SU-DHL-6 (cell line): ENCODE measurements around the gene JPT1.
A peak's percentile ranks its signal among the peaks of the same experiment; 100 is the strongest.

Experiments used
- H2AFZ ChIP-seq: fragments of 200-600 bp; sonication (generic); 2 replicates; pipeline ENCODE4 v1.6.1; 2014; ENCODE audit warnings: low read depth, mild to moderate bottlenecking, moderate library complexity, mixed read lengths, antibody characterized with exemption, low read length; ENCODE audit not compliant: severe bottlenecking
- H3F3A ChIP-seq: fragments of 200-600 bp; shearing (Covaris generic); 2 replicates; pipeline ENCODE4 v1.6.0; 2016; ENCODE audit warnings: antibody characterized with exemption, mild to moderate bottlenecking; ENCODE audit not compliant: insufficient read depth
- H3K27ac ChIP-seq: fragments of 200-600 bp; sonication (generic); 2 replicates; pipeline ENCODE4 v1.5.1; 2016; ENCODE audit warnings: low read depth, mild to moderate bottlenecking, low read length, moderate library complexity, mixed read lengths
- H3K27me3 ChIP-seq: fragments of 200-600 bp; sonication (generic), shearing (Covaris generic); 2 replicates; pipeline ENCODE4 v1.6.0; 2014; ENCODE audit warnings: mild to moderate bottlenecking, low read length
- H3K36me3 ChIP-seq: fragments of 200-600 bp; sonication (generic); 2 replicates; pipeline ENCODE4 v1.6.1; 2014; ENCODE audit warnings: mild to moderate bottlenecking, low read length, mixed read lengths
- H3K4me2 ChIP-seq: fragments of 300-600, 200-600 bp; shearing (Covaris generic), sonication (generic); 2 replicates; pipeline ENCODE4 v1.6.0; 2014; ENCODE audit warnings: low read length, low read depth, mild to moderate bottlenecking; ENCODE audit not compliant: poor library complexity, severe bottlenecking
- H3K4me3 ChIP-seq: fragments of 200-600 bp; sonication (generic); 2 replicates; pipeline ENCODE4 v1.5.1; 2014; ENCODE audit warnings: antibody characterized with exemption, low read length, mild to moderate bottlenecking, mixed read lengths; ENCODE audit not compliant: insufficient read depth, poor library complexity, severe bottlenecking
- H3K79me2 ChIP-seq: fragments of 200-600 bp; sonication (generic); 2 replicates; pipeline ENCODE4 v1.6.1; 2014; ENCODE audit warnings: mild to moderate bottlenecking, low read length, moderate library complexity; ENCODE audit not compliant: insufficient read depth
- H3K9ac ChIP-seq: fragments of 200-600 bp; sonication (generic); 2 replicates; pipeline ENCODE4 v1.7.0; 2014; ENCODE audit warnings: mild to moderate bottlenecking, low read length
- H3K9me2 ChIP-seq: fragments of 200-600 bp; sonication (generic); replicated peaks from 2 replicates; pipeline ENCODE4 v1.6.1; 2014; ENCODE audit warnings: low read length; ENCODE audit not compliant: insufficient read depth
- H3K9me3 ChIP-seq: fragments of 200-600 bp; sonication (generic); 2 replicates; pipeline ENCODE4 v1.6.1; 2014; ENCODE audit warnings: low read length, mixed read lengths; ENCODE audit not compliant: insufficient read depth
- H4K20me1 ChIP-seq: fragments of 200-600 bp; sonication (generic); 2 replicates; pipeline ENCODE4 v1.6.1; 2014; ENCODE audit warnings: low read depth, mild to moderate bottlenecking, antibody characterized with exemption, low read length, moderate library complexity, mixed read lengths
- CTCF ChIP-seq: fragments of 200-600 bp; sonication (generic); IDR thresholded peaks from one replicate; pipeline ENCODE4 v1.5.1; 2017; ENCODE audit warnings: antibody characterized with exemption, mild to moderate bottlenecking, low read length, moderate library complexity; ENCODE audit not compliant: insufficient read depth, poor library complexity, severe bottlenecking
- EZH2phosphoT487 ChIP-seq: fragments of 200-600 bp; sonication (generic), shearing (Covaris generic); conservative IDR thresholded peaks from 2 replicates; pipeline ENCODE4 v1.6.1; 2018; ENCODE audit warnings: mild to moderate bottlenecking, antibody characterized with exemption, low read length, moderate library complexity, mixed read lengths

JPT1 gene

DNA sequence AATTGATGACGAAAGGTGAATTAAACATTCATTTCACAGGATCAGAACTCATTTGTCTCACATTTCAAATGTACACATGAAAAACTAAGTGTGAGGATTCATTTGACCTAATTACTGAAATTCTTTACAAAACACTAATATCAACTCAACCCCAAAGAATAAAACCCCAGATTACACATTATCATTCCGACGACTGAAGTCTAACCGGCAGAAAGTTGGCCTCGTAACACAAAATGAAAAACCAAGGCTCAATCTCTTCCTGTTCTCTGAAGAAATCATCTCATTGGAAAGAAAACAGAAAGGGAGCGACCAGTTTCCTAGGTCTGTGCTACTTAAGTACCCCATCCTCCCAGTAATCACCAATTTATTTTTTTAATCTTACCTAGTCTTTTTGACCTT is 1.8 kb downstream of the JPT1 start:
- peaks cover 3% of the 10 kb centered on the region; the same call in 1 of the 2 replicates for H3K36me3 ChIP-seq
- peaks cover 10% of the 10 kb centered on the region; the same call in 1 of the 2 replicates for H3F3A ChIP-seq
- no peak for TF ChIP-seq EZH2phosphoT487
- TF ChIP-seq CTCF, result no peak
- peak overlapping the region; percentile 81 for H3K4me3 ChIP-seq
- no peaks in the 10 kb centered on the region for H3K27me3 ChIP-seq
- no peaks in the 10 kb centered on the region for H3K9me2 ChIP-seq
- peak overlapping the region; percentile 63 for H3K27ac ChIP-seq
- H3K9me3 ChIP-seq, result no peaks in the 10 kb centered on the region
- peak overlapping the region; percentile 95 for H3K4me2 ChIP-seq
- H3K9ac ChIP-seq, result peak overlapping the region; percentile 94
- H4K20me1 ChIP-seq, result 0 out of 2 replicates have a peak, but pooled peaks cover 9% of the 10 kb centered on the region
- peaks cover 67% of the 10 kb centered on the region for H3K79me2 ChIP-seq
- H2AFZ ChIP-seq, result no peak overlapping the region

DNA sequence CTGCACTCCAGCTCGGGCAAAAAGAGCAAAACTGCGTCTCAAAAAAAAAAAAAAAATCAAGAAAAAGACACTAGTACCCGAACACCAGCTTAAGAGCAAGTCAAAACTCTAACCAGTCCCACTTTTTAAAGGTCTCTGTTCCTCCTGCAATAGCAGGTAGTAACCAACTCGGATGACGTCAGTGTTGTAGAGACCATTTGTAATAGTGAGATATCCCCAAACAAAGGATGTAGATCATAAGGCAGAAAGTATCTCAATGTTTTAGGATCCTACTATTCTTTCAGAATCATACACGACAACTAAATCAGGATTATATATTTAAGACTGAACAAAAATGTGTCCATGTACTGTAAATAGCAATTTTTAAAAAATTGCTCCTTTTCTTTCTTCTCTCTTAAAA is 2.4 kb downstream of the JPT1 start:
- Histone ChIP-seq H3K36me3 (peaks cover 9% of the 10 kb centered on the region), H3K4me2 (peak overlapping the region; percentile 95), H3K27me3 (no peaks in the 10 kb centered on the region), H3K9ac (peak overlapping the region; percentile 94), H3F3A (peaks cover 10% of the 10 kb centered on the region; the same call in 1 of the 2 replicates), H3K27ac (peak overlapping the region; percentile 63; the same call in 1 of the 2 replicates), H3K9me2 (no peaks in the 10 kb centered on the region), H2AFZ (no peak overlapping the region), H3K79me2 (peaks cover 69% of the 10 kb centered on the region), H3K9me3 (no peaks in the 10 kb centered on the region), H4K20me1 (0 out of 2 replicates have a peak, but pooled peaks cover 9% of the 10 kb centered on the region), H3K4me3 (peak overlapping the region; percentile 81)
- TF ChIP-seq EZH2phosphoT487 (no peak), CTCF (no peak)

DNA sequence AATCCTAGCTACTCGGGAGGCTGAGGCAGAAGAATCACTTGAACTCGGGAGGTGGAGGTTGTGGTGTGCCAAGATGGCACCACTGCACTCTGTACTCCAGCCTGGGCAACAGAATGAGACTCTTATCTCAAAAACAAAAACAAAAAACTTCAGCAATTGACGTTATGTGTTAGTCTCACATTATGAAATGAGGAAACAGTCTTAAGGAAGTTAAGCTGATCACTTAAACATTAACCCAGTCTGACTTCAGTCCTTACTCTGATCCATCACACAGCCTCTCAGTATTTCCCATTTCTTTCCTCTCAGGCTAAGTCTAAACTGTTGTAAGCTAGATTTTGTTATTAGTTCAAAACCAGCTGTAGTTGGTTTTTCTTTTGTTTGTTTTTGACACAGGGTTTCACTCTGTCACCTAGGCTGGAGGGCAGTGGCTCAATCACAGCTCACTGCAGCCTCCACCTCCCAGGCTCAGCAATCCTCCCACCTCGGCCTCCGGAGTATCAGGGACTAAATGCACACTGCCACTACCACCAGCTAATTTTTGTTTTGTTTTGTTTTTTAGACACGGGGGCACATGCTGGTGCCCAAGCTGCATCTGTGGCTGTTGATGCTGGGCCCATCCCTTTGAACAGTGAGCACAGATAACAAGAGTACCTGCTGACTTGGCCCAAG is 6.3 kb downstream of the JPT1 start:
- TF ChIP-seq CTCF (no peak), EZH2phosphoT487 (no peak)
- H3K9me2 ChIP-seq, result no peaks in the 10 kb centered on the region
- H4K20me1 ChIP-seq, result 0 out of 2 replicates have a peak, but pooled peaks cover 13% of the 10 kb centered on the region
- no peaks in the 10 kb centered on the region for H3K27me3 ChIP-seq
- peaks cover 31% of the 10 kb centered on the region for H3K36me3 ChIP-seq
- no peak overlapping the region for H2AFZ ChIP-seq
- 0 out of 2 replicates have a peak, but pooled peaks cover 9% of the 10 kb centered on the region for H3F3A ChIP-seq
- no peak overlapping the region for H3K9ac ChIP-seq
- H3K79me2 ChIP-seq, result peaks cover 57% of the 10 kb centered on the region
- H3K27ac ChIP-seq, result no peak overlapping the region
- H3K4me3 ChIP-seq, result no peak overlapping the region
- no peaks in the 10 kb centered on the region for H3K9me3 ChIP-seq
- no peak overlapping the region for H3K4me2 ChIP-seq
